Cardiac septum (tissue), 1 donor: Measurements from ENCODE around the gene GMEB2. TPM values are rescaled to one million over a fixed set of nuclear protein-coding genes. Genes with fewer than 3 reads are reported as not detected.
"Not testable (repeated sequence)": the region's sequence is repeated elsewhere in the genome, so short reads cannot be mapped to it uniquely, and the experiment has no call there.

Experiments
- DNase-seq: peaks from one replicate; pipeline ENCODE4 v3.0.0-alpha.2; 2020; ENCODE audit warnings: low spot score
- intact Hi-C: fragments of 100-400 bp; cut with DNase I; formaldehyde crosslinking; loops from one replicate; pipeline ENCODE4 v1.14.0; 2022
- long read RNA-seq: library from polyadenylated mRNA; unstranded; transcript quantifications from one replicate; pipeline ENCODE4 v2.0.0, GENCODE V29; 2021
- total RNA-seq: library from RNA; stranded (reverse); fragmentation: NEBNext Ultra II Directional; extraction: Animal tissue kit (Norgen Biotek cat#: 25700); gene quantifications from one replicate; pipeline ENCODE4 v1.2.1, GENCODE V29; 2021
- donor health status: DM: no; HTN: no; CAD: no.

The GMEB2 gene
- total RNA-seq = 6.8 TPM
- long read RNA-seq, full-length matches to known transcripts = 3 of 10 reads
- long read RNA-seq, partial matches to known transcripts = 6 of 10 reads
- long read RNA-seq, other reads (novel, unspliced or antisense) = 1 of 10 reads

- intact Hi-C loops = loop anchor here (1.0 to 5.0 kb wide), 2 partner anchors 32 to 116 kb away; partner anchors contain the start of gene RTEL1
- DNase-seq = peak; percentile 87
Measured at GRCh38 chr20:63626424-63627128, at the start of gene GMEB2. Gene GMEB2, minus strand, starts transcription at chr20:63627101. Its CDS starts 7,704 bp downstream, at chr20:63619397.

- no peak for DNase-seq
- intact Hi-C loops = no loop called here
Measured at GRCh38 chr20:63675681-63676368, 48.9 kb upstream of the GMEB2 start.

- intact Hi-C loops = no loop called here
- DNase-seq = no peak
Measured at GRCh38 chr20:63673951-63674350, 47.0 kb upstream of the GMEB2 start.

- no peak for DNase-seq
- intact Hi-C loops = no loop called here
Measured at GRCh38 chr20:63672666-63673065, 45.8 kb upstream of the GMEB2 start.

GRCh38 chr20:63671695-63672094 is 44.8 kb upstream of the GMEB2 start:
- not testable (repeated sequence) for DNase-seq

GRCh38 chr20:63668351-63668750 is 41.5 kb upstream of the GMEB2 start:
- intact Hi-C loops = no loop called here

More at GRCh38 chr20:63671695-63672094, 44.8 kb upstream of the GMEB2 start:
- intact Hi-C loops = not testable (repeated sequence)

GRCh38 chr20:63667858-63668257 is 41.0 kb upstream of the GMEB2 start:
- intact Hi-C loops = no loop called here
- no peak for DNase-seq

More at GRCh38 chr20:63668351-63668750, 41.5 kb upstream of the GMEB2 start:
- DNase-seq = no peak

- intact Hi-C loops = no loop called here
- DNase-seq = no peak
Measured at GRCh38 chr20:63665708-63666107, 38.8 kb upstream of the GMEB2 start.

- intact Hi-C loops = no loop called here
- no peak for DNase-seq
Measured at GRCh38 chr20:63664861-63665594, 38.1 kb upstream of the GMEB2 start.

- intact Hi-C loops = no loop called here
- DNase-seq = no peak
Measured at GRCh38 chr20:63664143-63664851, 37.4 kb upstream of the GMEB2 start.

- DNase-seq = no peak
- intact Hi-C loops = no loop called here
Measured at GRCh38 chr20:63663332-63664066, 36.6 kb upstream of the GMEB2 start.

- no peak for DNase-seq
- intact Hi-C loops = no loop called here
Measured at GRCh38 chr20:63662813-63663189, 35.9 kb upstream of the GMEB2 start.

GRCh38 chr20:63661959-63662812 is 35.3 kb upstream of the GMEB2 start:
- no peak for DNase-seq
- intact Hi-C loops = no loop called here

- no peak for DNase-seq
- intact Hi-C loops = no loop called here
Measured at GRCh38 chr20:63661108-63661507, 34.2 kb upstream of the GMEB2 start.

- no peak for DNase-seq
- intact Hi-C loops = no loop called here
Measured at GRCh38 chr20:63660622-63661021, 33.7 kb upstream of the GMEB2 start.

GRCh38 chr20:63660174-63660573 is 33.3 kb upstream of the GMEB2 start:
- intact Hi-C loops, DNase-seq: not testable (repeated sequence)

GRCh38 chr20:63659370-63659769 is 32.5 kb upstream of the GMEB2 start:
- intact Hi-C loops = loop anchor here (2.0 kb wide), 1 partner anchor 49 kb away; the partner anchor contains the start of gene ZGPAT

GRCh38 chr20:63658749-63659187 is 31.9 kb upstream of the GMEB2 start:
- no peak for DNase-seq
- intact Hi-C loops = loop anchor here (1.0 to 2.0 kb wide), 2 partner anchors 32 to 50 kb away; partner anchors contain the start of gene ZGPAT

More at GRCh38 chr20:63659370-63659769, 32.5 kb upstream of the GMEB2 start:
- no peak for DNase-seq
